ENCODE measurements around the gene ADI1. TPM values are rescaled to one million over a fixed set of nuclear protein-coding genes. Genes with fewer than 3 reads are reported as not detected.
"Not testable (repeated sequence)": the region's sequence is repeated elsewhere in the genome, so short reads cannot be mapped to it uniquely, and the experiment has no call there.

ADI1 gene
- polyA plus RNA-seq, 6 donors from 2014 or later = 32.3 to 87.8 (median 37.1) TPM

DNA sequence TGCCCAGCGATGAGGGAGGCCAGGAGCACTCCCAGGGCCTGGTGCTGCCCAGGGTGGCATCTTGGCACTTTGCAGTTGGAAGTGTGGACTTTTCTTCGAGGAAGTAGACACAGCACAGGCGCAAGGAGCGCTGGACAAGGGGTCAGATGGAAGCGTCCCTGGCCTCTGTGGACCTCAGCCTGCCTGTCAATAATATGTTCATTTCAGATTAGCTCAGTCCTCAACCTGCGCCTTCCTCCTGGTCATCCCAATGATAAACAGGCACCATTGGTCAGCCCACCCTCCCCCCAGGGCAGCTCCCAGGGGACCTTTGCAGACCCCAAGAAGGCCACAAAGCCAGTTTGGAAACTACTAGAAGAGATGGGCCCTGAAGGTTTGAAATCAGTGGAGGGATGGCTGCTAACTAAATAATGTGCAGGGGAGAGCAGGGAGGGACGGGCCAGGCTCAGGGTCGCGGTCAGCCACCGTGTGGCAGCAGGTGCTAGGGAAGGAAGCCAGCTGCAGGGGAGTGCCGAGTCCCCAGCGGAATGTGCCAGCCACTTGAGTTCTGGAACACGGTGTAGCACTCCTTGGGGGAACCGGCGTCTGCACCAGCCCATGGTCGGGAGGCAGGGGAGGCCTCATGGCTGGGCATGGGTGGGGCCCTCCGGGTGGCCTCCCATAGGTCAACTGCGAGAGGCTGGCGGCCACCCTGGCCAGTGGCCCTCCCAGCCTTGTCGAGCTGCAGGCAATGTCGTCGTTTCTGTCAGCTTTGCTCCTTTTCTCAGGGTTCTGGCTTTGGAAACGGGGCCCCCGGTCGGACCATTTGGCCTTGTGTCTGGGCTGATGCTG is 59.9 kb downstream of the ADI1 start:
- Mint-ChIP-seq H3K9me3 (no peaks in the 10 kb centered on the region), H3K27me3 (no peaks in the 10 kb centered on the region), H3K4me3 (no peak overlapping the region), H3K4me1 (peaks cover 4 to 9% (median 8%) of the 10 kb centered on the region in 3 donors), H3K27ac (peak overlapping the region in 1 of 6 donors; percentile 73), H3K36me3 (peaks cover 16 to 21% of the 10 kb centered on the region in 2 donors)
- DNase-seq = no peak
- ATAC-seq (ENCODE audit: low read depth in 2 of 2) = no peak

DNA sequence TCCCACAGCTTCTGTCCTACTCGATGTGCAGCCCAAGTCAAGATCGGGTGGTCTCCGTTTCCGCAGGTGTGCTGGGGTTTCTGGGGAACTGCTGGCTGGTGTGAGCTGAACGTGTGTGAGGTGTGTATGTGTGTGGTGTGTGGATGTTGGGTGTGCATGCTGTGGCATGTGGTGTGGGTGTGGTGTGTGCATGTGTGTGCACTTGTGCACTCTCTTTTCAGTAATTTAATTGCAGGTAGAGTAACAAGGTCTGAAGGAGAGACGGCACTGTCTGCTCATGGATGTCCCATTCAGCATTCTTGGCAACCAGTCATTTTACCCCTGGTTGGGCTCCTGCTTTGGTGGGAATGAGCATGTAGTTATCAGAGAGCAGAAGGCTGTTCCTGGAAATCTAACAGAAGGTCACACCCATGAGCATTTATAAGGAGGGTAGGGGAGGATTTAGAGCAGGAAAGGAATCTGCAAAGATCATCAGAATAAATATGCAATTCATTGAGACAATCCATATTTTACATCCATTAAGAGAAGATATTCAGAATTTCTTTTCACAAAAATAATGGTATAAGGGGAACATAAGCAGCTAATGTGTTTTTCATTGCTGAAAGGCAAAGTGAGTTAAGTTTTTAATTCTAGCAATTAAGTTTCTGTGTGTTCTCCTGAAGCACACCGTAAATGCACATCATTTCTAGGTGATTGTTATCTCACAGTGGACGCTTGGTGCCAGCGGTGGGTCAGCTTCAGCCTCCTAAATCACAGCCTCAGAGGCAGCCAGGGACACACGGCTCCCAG is 60.7 kb downstream of the ADI1 start:
- no peak for DNase-seq
- Mint-ChIP-seq H3K9me3 (no peaks in the 10 kb centered on the region), H3K4me1 (peaks cover 4 to 9% (median 8%) of the 10 kb centered on the region in 3 donors), H3K27me3 (no peaks in the 10 kb centered on the region), H3K36me3 (peaks cover 16 to 22% of the 10 kb centered on the region in 2 donors), H3K4me3 (no peak overlapping the region), H3K27ac (peak overlapping the region in 2 of 6 donors; percentile 40 to 52)
- ATAC-seq (ENCODE audit: low read depth in 2 of 2) = no peak

GRCh38 chr2:3457524-3458395 is 61.6 kb downstream of the ADI1 start:
- Mint-ChIP-seq H3K27me3 (no peaks in the 10 kb centered on the region), H3K4me3 (no peak overlapping the region), H3K27ac (peak overlapping the region in 1 of 6 donors; percentile 63), H3K9me3 (no peaks in the 10 kb centered on the region), H3K4me1 (peaks cover 4 to 9% (median 8%) of the 10 kb centered on the region in 3 donors), H3K36me3 (peaks cover 17 to 28% of the 10 kb centered on the region in 2 donors)
- DNase-seq (no peak), ATAC-seq (ENCODE audit: low read depth in 2 of 2) (no peak)

GRCh38 chr2:3456125-3456524 is 63.2 kb downstream of the ADI1 start:
- no peak for ATAC-seq (ENCODE audit: low read depth in 2 of 2)
- Mint-ChIP-seq H3K4me1 (peaks cover 0 to 2% (median 2%) of the 10 kb centered on the region in 3 donors), H3K4me3 (no peak overlapping the region), H3K9me3 (no peaks in the 10 kb centered on the region), H3K27me3 (no peaks in the 10 kb centered on the region), H3K27ac (peak overlapping the region in 1 of 6 donors; percentile 22), H3K36me3 (peaks cover 20 to 28% of the 10 kb centered on the region in 2 donors)
- DNase-seq = no peak

DNA sequence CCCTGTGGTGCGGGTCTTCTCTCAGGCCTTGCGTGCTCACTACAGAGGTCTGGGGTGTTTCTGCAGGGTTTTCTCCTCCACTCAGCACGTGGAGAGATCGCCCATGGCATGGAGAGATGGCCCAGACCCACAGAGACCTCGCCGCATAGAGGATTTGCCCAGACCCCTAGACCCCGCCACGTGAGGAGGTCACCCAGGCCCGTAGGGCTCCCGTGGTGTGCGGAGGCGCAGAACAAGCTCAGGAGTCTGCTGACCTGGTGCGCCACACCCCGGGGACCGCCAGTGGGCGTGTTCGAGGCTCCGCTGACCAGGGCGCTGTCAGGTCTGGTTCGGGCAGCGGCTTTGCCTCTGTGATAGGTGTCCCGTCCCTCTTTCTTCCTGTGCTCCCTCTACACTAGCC is 64.5 kb downstream of the ADI1 start:
- Mint-ChIP-seq H3K4me3 (no peak overlapping the region), H3K27ac (no peak overlapping the region), H3K9me3 (no peaks in the 10 kb centered on the region), H3K27me3 (no peaks in the 10 kb centered on the region), H3K4me1 (peaks cover 0 to 4% (median 2%) of the 10 kb centered on the region in 3 donors), H3K36me3 (peaks cover 26 to 28% of the 10 kb centered on the region in 2 donors)
- DNase-seq = no peak
- no peak for ATAC-seq (ENCODE audit: low read depth in 2 of 2)

GRCh38 chr2:3454005-3454404 is 65.3 kb downstream of the ADI1 start:
- DNase-seq, H3K27me3 Mint-ChIP-seq: not testable (repeated sequence)

GRCh38 chr2:3453190-3453999 is 65.9 kb downstream of the ADI1 start:
- H3K36me3 Mint-ChIP-seq = peaks cover 27 to 28% of the 10 kb centered on the region in 2 donors
- DNase-seq (no peak), ATAC-seq (ENCODE audit: low read depth in 2 of 2) (no peak)
- no peaks in the 10 kb centered on the region for H3K9me3 Mint-ChIP-seq
- H3K27ac Mint-ChIP-seq = peak overlapping the region in 3 of 6 donors; percentile 28 to 56 (median 56)
- no peak overlapping the region for H3K4me3 Mint-ChIP-seq
- no peaks in the 10 kb centered on the region for H3K27me3 Mint-ChIP-seq
- H3K4me1 Mint-ChIP-seq = peaks cover 0 to 4% (median 2%) of the 10 kb centered on the region in 3 donors

More at GRCh38 chr2:3454005-3454404, 65.3 kb downstream of the ADI1 start:
- not testable (repeated sequence) for H3K9me3 Mint-ChIP-seq; ATAC-seq (ENCODE audit: low read depth in 2 of 2); H3K4me1 Mint-ChIP-seq; H3K4me3 Mint-ChIP-seq
- Mint-ChIP-seq H3K36me3 (peaks cover 28 to 30% of the 10 kb centered on the region in 2 donors), H3K27ac (peak overlapping the region in 2 of 6 donors; percentile 28 to 56)

- no peak overlapping the region for H3K4me3 Mint-ChIP-seq
- ATAC-seq (ENCODE audit: low read depth in 2 of 2) (no peak), DNase-seq (no peak)
- peaks cover 0 to 4% (median 2%) of the 10 kb centered on the region in 3 donors for H3K4me1 Mint-ChIP-seq
- H3K36me3 Mint-ChIP-seq = peaks cover 26 to 28% of the 10 kb centered on the region in 2 donors
- no peaks in the 10 kb centered on the region for H3K9me3 Mint-ChIP-seq
- no peak overlapping the region for H3K27ac Mint-ChIP-seq
- no peaks in the 10 kb centered on the region for H3K27me3 Mint-ChIP-seq
Measured at GRCh38 chr2:3451926-3452671, 67.2 kb downstream of the ADI1 start.

- Mint-ChIP-seq H3K9me3 (no peaks in the 10 kb centered on the region), H3K36me3 (peaks cover 25 to 26% of the 10 kb centered on the region in 2 donors), H3K27me3 (no peaks in the 10 kb centered on the region), H3K4me1 (peaks cover 0 to 4% (median 2%) of the 10 kb centered on the region in 3 donors), H3K4me3 (no peak overlapping the region), H3K27ac (peak overlapping the region in 1 of 6 donors; percentile 26)
- ATAC-seq (ENCODE audit: low read depth in 2 of 2) = no peak
- no peak for DNase-seq
Measured at GRCh38 chr2:3451169-3451568, 68.2 kb downstream of the ADI1 start.

DNA sequence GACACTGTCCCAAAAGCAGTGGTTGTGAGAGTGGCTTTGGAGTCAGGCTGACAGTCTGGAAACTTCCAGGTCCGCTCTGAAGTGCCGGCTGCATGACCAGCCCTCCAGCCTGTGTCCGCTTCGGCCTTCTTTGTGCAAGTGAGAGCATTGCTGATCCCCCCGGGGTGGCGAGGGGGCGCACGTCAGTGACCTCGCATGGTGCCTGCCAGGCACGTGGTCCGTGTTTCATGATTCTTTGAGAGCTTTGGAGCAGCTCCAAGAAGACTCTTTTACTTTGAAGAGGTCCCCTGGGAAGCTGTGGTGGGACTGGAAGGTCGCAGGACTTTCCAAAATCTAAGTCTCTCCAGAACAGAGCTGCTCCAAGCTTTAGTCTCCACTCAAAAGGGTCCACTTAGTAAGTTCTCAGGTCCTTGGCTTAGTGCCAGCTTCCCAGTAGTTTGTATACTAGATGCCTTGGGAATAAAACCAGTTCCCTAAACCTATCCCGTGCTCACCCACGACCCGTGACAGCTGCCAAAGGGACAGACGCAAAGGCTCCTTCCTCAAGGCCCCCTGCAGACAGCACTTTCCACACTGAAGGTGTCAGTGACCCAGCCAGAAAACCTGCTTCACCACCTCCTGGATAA is 68.8 kb downstream of the ADI1 start:
- ATAC-seq (ENCODE audit: low read depth in 2 of 2) (no peak), DNase-seq (no peak)
- no peaks in the 10 kb centered on the region for H3K9me3 Mint-ChIP-seq
- H3K27ac Mint-ChIP-seq = peak overlapping the region in 1 of 6 donors; percentile 60
- H3K27me3 Mint-ChIP-seq = no peaks in the 10 kb centered on the region
- peaks cover 0 to 4% (median 2%) of the 10 kb centered on the region in 3 donors for H3K4me1 Mint-ChIP-seq
- H3K36me3 Mint-ChIP-seq = peaks cover 25 to 26% of the 10 kb centered on the region in 2 donors
- no peak overlapping the region for H3K4me3 Mint-ChIP-seq

DNA sequence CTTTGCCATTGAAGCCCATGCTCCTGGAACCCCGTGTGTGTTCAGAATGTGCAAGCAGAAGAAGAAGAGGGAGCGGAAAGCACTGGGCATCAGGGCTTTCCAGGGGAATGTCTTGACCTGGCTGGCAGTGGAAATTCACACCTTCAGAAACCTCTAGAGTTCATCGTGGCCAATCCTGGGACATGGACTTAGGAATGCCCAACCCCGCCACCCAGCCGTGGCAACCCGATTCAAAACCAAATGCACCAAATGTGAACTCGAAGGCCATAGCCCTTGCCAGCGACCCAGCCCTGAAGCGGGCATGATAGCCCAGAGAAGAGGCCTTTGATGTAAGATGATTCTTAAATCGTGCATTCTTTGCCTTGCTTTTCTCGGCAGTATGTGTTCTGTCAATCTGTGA is 69.4 kb downstream of the ADI1 start:
- H3K36me3 Mint-ChIP-seq = peaks cover 24 to 29% of the 10 kb centered on the region in 2 donors
- no peak overlapping the region for H3K27ac Mint-ChIP-seq
- no peak for DNase-seq

More for the DNA sequence above, 69.4 kb downstream of the ADI1 start:
- H3K27me3 Mint-ChIP-seq = no peaks in the 10 kb centered on the region
- ATAC-seq (ENCODE audit: low read depth in 2 of 2) = no peak
- no peak overlapping the region for H3K4me3 Mint-ChIP-seq
- no peaks in the 10 kb centered on the region for H3K9me3 Mint-ChIP-seq
- H3K4me1 Mint-ChIP-seq = peaks cover 0 to 4% (median 0%) of the 10 kb centered on the region in 3 donors
